ENCODE measurements around the gene MCAM.

Gene MCAM

DNA sequence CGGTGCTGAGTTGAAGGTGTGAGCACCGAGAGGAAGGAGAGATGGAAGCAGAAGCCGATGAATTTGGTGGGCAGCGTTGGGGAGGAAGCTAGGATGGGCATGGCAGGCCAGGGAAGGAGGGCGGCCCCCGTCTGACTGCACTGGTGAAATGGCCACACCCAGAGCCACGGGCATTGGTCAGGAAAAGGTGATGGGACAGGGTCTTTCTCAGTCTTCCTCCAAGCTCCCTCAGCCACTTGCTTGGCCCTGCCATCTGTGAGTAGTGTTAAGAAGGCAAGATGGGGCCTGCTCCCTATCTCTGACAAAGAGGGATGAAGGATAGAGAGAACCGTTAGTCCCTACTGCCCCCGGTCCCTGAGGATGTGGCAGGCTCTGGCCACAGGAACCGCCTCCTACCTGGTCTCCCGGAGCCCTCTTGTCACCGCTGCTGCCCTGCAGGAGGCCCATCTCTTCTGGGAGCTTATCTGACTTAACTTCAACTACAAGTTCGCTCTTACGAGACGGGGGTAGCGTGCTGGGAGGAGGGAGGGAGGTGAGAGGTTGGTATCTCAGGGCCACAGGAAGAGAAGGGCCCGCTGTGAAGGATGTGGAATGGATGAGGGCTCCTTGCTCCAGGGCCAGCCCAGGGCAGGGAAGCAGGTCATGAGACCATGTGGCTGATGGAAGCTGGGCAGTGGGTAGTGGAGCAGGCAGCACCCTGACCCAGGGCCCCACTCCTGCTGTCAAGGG is 6.8 kb downstream of the MCAM start (continued):
- TF ChIP-seq ISL1 (CRISPR knock-in tag; IDR thresholded peaks at IDR 0.05), result no peak
- no peak for TF ChIP-seq ZC3H10 (CRISPR knock-in tag; IDR thresholded peaks at IDR 0.05)
- TF ChIP-seq, protein P1, sequence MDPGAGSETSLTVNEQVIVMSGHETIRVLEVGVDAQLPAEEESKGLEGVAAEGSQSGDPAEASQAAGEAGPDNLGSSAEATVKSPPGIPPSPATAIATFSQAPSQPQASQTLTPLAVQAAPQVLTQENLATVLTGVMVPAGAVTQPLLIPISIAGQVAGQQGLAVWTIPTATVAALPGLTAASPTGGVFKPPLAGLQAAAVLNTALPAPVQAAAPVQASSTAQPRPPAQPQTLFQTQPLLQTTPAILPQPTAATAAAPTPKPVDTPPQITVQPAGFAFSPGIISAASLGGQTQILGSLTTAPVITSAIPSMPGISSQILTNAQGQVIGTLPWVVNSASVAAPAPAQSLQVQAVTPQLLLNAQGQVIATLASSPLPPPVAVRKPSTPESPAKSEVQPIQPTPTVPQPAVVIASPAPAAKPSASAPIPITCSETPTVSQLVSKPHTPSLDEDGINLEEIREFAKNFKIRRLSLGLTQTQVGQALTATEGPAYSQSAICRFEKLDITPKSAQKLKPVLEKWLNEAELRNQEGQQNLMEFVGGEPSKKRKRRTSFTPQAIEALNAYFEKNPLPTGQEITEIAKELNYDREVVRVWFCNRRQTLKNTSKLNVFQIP (CRISPR knock-in tag; IDR thresholded peaks at IDR 0.05; ENCODE audit: borderline replicate concordance, low read depth), result no peak
- TF ChIP-seq, protein P2, sequence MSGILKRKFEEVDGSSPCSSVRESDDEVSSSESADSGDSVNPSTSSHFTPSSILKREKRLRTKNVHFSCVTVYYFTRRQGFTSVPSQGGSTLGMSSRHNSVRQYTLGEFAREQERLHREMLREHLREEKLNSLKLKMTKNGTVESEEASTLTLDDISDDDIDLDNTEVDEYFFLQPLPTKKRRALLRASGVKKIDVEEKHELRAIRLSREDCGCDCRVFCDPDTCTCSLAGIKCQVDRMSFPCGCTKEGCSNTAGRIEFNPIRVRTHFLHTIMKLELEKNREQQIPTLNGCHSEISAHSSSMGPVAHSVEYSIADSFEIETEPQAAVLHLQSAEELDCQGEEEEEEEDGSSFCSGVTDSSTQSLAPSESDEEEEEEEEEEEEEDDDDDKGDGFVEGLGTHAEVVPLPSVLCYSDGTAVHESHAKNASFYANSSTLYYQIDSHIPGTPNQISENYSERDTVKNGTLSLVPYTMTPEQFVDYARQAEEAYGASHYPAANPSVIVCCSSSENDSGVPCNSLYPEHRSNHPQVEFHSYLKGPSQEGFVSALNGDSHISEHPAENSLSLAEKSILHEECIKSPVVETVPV (CRISPR knock-in tag; IDR thresholded peaks at IDR 0.05), result no peak
- TF ChIP-seq, protein P3, sequence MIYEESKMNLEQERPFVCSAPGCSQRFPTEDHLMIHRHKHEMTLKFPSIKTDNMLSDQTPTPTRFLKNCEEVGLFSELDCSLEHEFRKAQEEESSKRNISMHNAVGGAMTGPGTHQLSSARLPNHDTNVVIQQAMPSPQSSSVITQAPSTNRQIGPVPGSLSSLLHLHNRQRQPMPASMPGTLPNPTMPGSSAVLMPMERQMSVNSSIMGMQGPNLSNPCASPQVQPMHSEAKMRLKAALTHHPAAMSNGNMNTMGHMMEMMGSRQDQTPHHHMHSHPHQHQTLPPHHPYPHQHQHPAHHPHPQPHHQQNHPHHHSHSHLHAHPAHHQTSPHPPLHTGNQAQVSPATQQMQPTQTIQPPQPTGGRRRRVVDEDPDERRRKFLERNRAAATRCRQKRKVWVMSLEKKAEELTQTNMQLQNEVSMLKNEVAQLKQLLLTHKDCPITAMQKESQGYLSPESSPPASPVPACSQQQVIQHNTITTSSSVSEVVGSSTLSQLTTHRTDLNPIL (CRISPR knock-in tag; IDR thresholded peaks at IDR 0.05; ENCODE audit: low read depth), result no peak
- TF ChIP-seq ARNTL (CRISPR knock-in tag; IDR thresholded peaks at IDR 0.05; ENCODE audit: borderline replicate concordance, low read depth), result no peak
- TF ChIP-seq PPARA (CRISPR knock-in tag; IDR thresholded peaks at IDR 0.05; ENCODE audit: borderline replicate concordance), result no peak

DNA sequence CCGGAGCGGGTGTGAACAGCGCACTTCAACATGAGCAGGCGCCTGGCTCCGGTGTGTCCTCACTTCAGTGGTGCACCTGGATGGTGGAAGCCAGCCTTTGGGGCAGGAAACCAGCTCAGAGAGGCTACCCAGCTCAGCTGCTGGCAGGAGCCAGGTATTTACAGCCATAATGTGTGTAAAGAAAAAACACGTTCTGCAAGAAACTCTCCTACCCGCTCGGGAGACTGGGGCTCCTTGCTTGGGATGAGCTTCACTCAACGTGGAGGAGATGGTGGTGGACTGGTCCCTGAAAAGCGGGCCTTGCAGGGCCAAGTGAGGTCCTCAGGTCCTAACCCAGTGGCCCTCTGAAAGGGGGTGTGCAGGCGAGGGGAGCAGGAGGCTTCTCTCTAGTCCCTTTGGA is 7.5 kb downstream of the MCAM start:
- TF ChIP-seq, protein P4, sequence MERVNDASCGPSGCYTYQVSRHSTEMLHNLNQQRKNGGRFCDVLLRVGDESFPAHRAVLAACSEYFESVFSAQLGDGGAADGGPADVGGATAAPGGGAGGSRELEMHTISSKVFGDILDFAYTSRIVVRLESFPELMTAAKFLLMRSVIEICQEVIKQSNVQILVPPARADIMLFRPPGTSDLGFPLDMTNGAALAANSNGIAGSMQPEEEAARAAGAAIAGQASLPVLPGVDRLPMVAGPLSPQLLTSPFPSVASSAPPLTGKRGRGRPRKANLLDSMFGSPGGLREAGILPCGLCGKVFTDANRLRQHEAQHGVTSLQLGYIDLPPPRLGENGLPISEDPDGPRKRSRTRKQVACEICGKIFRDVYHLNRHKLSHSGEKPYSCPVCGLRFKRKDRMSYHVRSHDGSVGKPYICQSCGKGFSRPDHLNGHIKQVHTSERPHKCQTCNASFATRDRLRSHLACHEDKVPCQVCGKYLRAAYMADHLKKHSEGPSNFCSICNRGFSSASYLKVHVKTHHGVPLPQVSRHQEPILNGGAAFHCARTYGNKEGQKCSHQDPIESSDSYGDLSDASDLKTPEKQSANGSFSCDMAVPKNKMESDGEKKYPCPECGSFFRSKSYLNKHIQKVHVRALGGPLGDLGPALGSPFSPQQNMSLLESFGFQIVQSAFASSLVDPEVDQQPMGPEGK (CRISPR knock-in tag; IDR thresholded peaks at IDR 0.05; ENCODE audit: borderline replicate concordance), result no peak
- TF ChIP-seq BACH2 (CRISPR knock-in tag; IDR thresholded peaks at IDR 0.05; ENCODE audit: borderline replicate concordance) (no peak), ZFP3 (CRISPR knock-in tag; IDR thresholded peaks at IDR 0.05) (no peak), ZFP30 (CRISPR knock-in tag; IDR thresholded peaks at IDR 0.05) (no peak), ESRRG (CRISPR knock-in tag; IDR thresholded peaks at IDR 0.05) (no peak), CSDC2 (CRISPR knock-in tag; IDR thresholded peaks at IDR 0.05) (no peak)
- TF ChIP-seq, protein P3 (CRISPR knock-in tag; IDR thresholded peaks at IDR 0.05; ENCODE audit: low read depth), result no peak
- TF ChIP-seq, protein P2 (CRISPR knock-in tag; IDR thresholded peaks at IDR 0.05), result no peak
- no peak for ATAC-seq

DNA sequence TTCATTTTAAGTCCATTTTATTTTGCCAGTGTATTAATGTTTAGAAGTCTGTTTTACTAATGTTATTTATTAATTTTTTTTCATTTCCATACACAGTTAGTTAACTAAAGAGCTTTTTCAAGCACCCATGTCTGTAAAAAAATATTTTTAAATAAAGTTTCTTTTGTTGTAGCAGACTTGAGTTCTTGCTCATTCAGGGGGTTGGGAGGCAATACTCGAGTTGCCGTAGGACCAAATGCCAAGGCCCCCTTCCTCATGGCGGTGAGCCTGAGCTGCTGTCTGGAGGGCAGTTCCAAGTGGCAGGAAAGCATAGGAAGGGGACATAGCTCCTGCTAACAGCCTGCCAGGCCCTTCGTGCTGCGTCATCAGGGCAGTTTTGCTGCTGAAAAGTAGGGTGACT is 9.0 kb downstream of the MCAM start:
- no peak for ATAC-seq
- TF ChIP-seq ZNF565 (CRISPR knock-in tag; conservative IDR thresholded peaks at IDR 0.05; ENCODE audit: low read depth), result no peak
- TF ChIP-seq, protein P4 (CRISPR knock-in tag; IDR thresholded peaks at IDR 0.05; ENCODE audit: borderline replicate concordance), result no peak
- TF ChIP-seq, protein P1 (CRISPR knock-in tag; IDR thresholded peaks at IDR 0.05; ENCODE audit: borderline replicate concordance, low read depth), result no peak

All from SK-N-SH treated with all-trans-retinoic acid at 6 μM for 48 hours (cell line).